K562 (cell line): ENCODE results near the gene PPY. TPM values are rescaled to one million over a fixed set of nuclear protein-coding genes. Genes with fewer than 3 reads are reported as not detected.
A peak's percentile ranks its signal among the peaks of the same experiment; 100 is the strongest.

Experiments
- ARNT ChIP-seq, 2 experiments: fragments of 450-650 bp; IDR thresholded peaks; 2 replicates each; pipeline ENCODE4 v1.6.1; 2016; ENCODE audit warnings: mild to moderate bottlenecking in 1 of 2
- BDP1 ChIP-seq: IDR thresholded peaks from 3 replicates; pipeline ENCODE4 v1.6.1; 2011; ENCODE audit not compliant: insufficient read length, insufficient read depth
- EGR1 ChIP-seq: fragments of 450-650 bp; conservative IDR thresholded peaks from 2 replicates; pipeline ENCODE4 v1.6.1; 2017; ENCODE audit warnings: mild to moderate bottlenecking
- ETV1 ChIP-seq: fragments of 450-650 bp; conservative IDR thresholded peaks from 2 replicates; pipeline ENCODE4 v1.6.1; 2016; ENCODE audit warnings: missing genetic modification characterization, control low read depth, low read depth, missing compliant biosample characterization
- GATAD2A ChIP-seq: fragments of 450-650 bp; IDR thresholded peaks from 2 replicates; pipeline ENCODE4 v1.6.1; 2017
- KDM1A ChIP-seq, 2 experiments: fragments of 450-650 bp; IDR thresholded peaks; 2 replicates each; pipeline ENCODE4 v1.6.1; 2016; ENCODE audit warnings: mild to moderate bottlenecking in 2 of 2
- MED1 ChIP-seq: sonication (generic); formaldehyde crosslinking; IDR thresholded peaks from 2 replicates; pipeline ENCODE4 v1.8.1; 2023; ENCODE audit warnings: missing genetic modification reagents, borderline replicate concordance
- PHTF2 ChIP-seq: fragments of 250-450 bp; sonication (Bioruptor Pico); IDR thresholded peaks from 2 replicates; pipeline ENCODE4 v1.5.0; 2021; ENCODE audit warnings: mild to moderate bottlenecking
- ZNF408 ChIP-seq: fragments of 250-450 bp; sonication (Bioruptor Pico); IDR thresholded peaks from 2 replicates; pipeline ENCODE4 v1.4.0; 2020; ENCODE audit warnings: low read depth, mild to moderate bottlenecking, moderate library complexity
- ZNF668 ChIP-seq: fragments of 250-450 bp; sonication (Bioruptor Pico); IDR thresholded peaks from 2 replicates; pipeline ENCODE4 v1.8.0; 2022; ENCODE audit warnings: mild to moderate bottlenecking, inconsistent platforms
- polyA plus RNA-seq, 8 experiments: library from polyadenylated mRNA; depleted of rRNA in 4 of 8; stranded (reverse) in 5 of 8; unstranded in 3 of 8; fragments of >200 nt; fragmentation: Nextera tagmentation in 2 of 8; fragmentation: Illumina TruSeq in 1 of 8; extraction: Ambion mirVana in 2 of 8; extraction: Trizol in 1 of 8; gene quantifications; 2 replicates each; pipeline versions ENCODE4 v1.2.1 to v1.2.3, GENCODE V29; 2011 to 2014; ENCODE audit warnings: inconsistent platforms in 1 of 8, missing spikeins in 1 of 8
- total RNA-seq, 7 experiments: library from RNA; depleted of rRNA in 6 of 7; stranded (reverse); fragments of >200 nt in 6 of 7; fragmentation: Illumina TruSeq in 2 of 7; extraction: Trizol in 2 of 7; gene quantifications; 2 replicates each; pipeline versions ENCODE4 v1.2.1 to v1.2.3, GENCODE V29; 2011 to 2021; ENCODE audit warnings: low replicate concordance in 1 of 7
- TF ChIP-seq, protein P1 (sequence below): sonication (generic); formaldehyde crosslinking; IDR thresholded peaks from 2 replicates; pipeline ENCODE4 v1.8.0; 2022; ENCODE audit warnings: missing genetic modification reagents, mild to moderate bottlenecking, moderate library complexity, borderline replicate concordance
- TF ChIP-seq, protein P2 (sequence below), 2 experiments: IDR thresholded peaks; 2 replicates each; pipeline ENCODE4 v1.6.1; 2011; ENCODE audit warnings: borderline replicate concordance in 1 of 2, control low read depth in 1 of 2, low read depth in 1 of 2, low read length in 1 of 2, mild to moderate bottlenecking in 1 of 2, mixed read lengths in 1 of 2, moderate library complexity in 1 of 2; ENCODE audit not compliant: insufficient read depth in 1 of 2, insufficient read length in 1 of 2, poor library complexity in 1 of 2, severe bottlenecking in 1 of 2; ENCODE audit errors: extremely low read depth in 1 of 2
- TF ChIP-seq, protein P3 (sequence below), 2 experiments: fragments of 200-800 bp in 1 of 2; sonication (Bioruptor generic) in 1 of 2; sonication (generic) in 1 of 2; formaldehyde crosslinking in 1 of 2; IDR thresholded peaks in 1 of 2; conservative IDR thresholded peaks in 1 of 2; 2 replicates each; pipeline versions ENCODE4 v1.5.0 to v1.6.1; 2016 to 2020; ENCODE audit warnings: missing compliant biosample characterization in 1 of 2, missing genetic modification characterization in 1 of 2, missing genetic modification reagents in 1 of 2
- TF ChIP-seq, protein P4 (sequence below): fragments of 450-650 bp; IDR thresholded peaks from 2 replicates; pipeline ENCODE4 v1.6.1; 2014; ENCODE audit warnings: low read depth, mild to moderate bottlenecking, moderate library complexity, borderline replicate concordance
- TF ChIP-seq, protein P5 (sequence below): sonication (generic); formaldehyde crosslinking; IDR thresholded peaks from 2 replicates; pipeline ENCODE4 v1.8.1; 2023; ENCODE audit warnings: mild to moderate bottlenecking, missing genetic modification reagents, moderate library complexity
- TF ChIP-seq, protein P6 (sequence below): sonication (generic); formaldehyde crosslinking; IDR thresholded peaks from 2 replicates; pipeline ENCODE4 v1.8.0; 2022; ENCODE audit warnings: mild to moderate bottlenecking, missing genetic modification reagents

Gene PPY
- total and polyA plus RNA-seq, 9 of the 15 experiments (the other 6 are each of a cell fraction or from before 2014, with no cell fraction given) = not detected

DNA sequence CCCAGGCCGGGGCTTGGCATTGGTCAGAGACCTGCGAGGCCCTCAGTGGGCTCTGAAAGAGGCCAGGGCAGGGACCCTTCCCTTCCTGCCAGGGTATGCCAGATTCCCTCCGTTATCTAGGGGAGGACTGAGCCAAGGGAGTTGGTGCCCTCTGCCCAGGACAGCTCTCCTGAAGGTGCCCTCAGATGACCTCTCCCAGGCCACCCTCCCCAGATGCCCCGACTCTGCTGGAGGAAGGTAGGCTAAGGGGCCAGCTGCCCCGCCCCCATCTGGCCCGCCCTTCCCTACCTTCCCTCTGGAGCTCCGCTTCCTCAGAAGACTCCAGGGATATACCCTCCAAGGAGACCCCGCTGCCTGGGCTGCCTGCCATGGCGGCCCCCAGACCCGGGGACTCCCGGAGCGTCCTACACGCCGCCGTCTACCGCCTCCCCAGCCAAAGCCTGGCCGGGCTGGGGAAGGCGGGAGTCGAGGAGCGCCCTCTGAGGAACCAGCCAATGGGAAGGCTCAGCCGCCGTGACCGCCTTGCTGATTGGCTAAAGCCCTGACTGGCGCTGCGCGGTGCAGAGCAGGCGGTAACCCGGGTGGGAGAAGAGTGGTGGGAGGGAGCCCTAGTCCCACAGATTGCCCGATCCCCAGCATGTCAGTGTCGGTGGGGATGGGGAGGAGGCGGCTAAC lies 42.0 kb downstream of the PPY start (continued):
- TF ChIP-seq, protein P1, sequence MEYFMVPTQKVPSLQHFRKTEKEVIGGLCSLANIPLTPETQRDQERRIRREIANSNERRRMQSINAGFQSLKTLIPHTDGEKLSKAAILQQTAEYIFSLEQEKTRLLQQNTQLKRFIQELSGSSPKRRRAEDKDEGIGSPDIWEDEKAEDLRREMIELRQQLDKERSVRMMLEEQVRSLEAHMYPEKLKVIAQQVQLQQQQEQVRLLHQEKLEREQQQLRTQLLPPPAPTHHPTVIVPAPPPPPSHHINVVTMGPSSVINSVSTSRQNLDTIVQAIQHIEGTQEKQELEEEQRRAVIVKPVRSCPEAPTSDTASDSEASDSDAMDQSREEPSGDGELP (CRISPR knock-in tag) = peak; percentile 43; the same call in 1 of the 2 replicates
- TF ChIP-seq, protein P2, sequence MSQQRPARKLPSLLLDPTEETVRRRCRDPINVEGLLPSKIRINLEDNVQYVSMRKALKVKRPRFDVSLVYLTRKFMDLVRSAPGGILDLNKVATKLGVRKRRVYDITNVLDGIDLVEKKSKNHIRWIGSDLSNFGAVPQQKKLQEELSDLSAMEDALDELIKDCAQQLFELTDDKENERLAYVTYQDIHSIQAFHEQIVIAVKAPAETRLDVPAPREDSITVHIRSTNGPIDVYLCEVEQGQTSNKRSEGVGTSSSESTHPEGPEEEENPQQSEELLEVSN (IDR thresholded peaks at IDR 0.05; ENCODE audit: borderline replicate concordance in 1 of 2, extremely low read depth in 1 of 2, insufficient read depth in 1 of 2, insufficient read length in 1 of 2, low read depth in 1 of 2, low read length in 1 of 2, poor library complexity in 1 of 2, severe bottlenecking in 1 of 2) = peak; percentile 84 to 94
- TF ChIP-seq, protein P3, sequence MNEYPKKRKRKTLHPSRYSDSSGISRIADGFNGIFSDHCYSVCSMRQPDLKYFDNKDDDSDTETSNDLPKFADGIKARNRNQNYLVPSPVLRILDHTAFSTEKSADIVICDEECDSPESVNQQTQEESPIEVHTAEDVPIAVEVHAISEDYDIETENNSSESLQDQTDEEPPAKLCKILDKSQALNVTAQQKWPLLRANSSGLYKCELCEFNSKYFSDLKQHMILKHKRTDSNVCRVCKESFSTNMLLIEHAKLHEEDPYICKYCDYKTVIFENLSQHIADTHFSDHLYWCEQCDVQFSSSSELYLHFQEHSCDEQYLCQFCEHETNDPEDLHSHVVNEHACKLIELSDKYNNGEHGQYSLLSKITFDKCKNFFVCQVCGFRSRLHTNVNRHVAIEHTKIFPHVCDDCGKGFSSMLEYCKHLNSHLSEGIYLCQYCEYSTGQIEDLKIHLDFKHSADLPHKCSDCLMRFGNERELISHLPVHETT (CRISPR knock-in tag; conservative IDR thresholded peaks at IDR 0.05 in 1 of 2, IDR thresholded peaks at IDR 0.05 in 1 of 2) = no peak
- no peak for TF ChIP-seq ZNF668 (CRISPR knock-in tag)
- TF ChIP-seq KDM1A (IDR thresholded peaks at IDR 0.05) = no peak
- no peak for TF ChIP-seq MED1 (CRISPR knock-in tag)
- TF ChIP-seq PHTF2 (CRISPR knock-in tag) = no peak
- TF ChIP-seq, protein P4, sequence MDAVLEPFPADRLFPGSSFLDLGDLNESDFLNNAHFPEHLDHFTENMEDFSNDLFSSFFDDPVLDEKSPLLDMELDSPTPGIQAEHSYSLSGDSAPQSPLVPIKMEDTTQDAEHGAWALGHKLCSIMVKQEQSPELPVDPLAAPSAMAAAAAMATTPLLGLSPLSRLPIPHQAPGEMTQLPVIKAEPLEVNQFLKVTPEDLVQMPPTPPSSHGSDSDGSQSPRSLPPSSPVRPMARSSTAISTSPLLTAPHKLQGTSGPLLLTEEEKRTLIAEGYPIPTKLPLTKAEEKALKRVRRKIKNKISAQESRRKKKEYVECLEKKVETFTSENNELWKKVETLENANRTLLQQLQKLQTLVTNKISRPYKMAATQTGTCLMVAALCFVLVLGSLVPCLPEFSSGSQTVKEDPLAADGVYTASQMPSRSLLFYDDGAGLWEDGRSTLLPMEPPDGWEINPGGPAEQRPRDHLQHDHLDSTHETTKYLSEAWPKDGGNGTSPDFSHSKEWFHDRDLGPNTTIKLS = no peak
- TF ChIP-seq EGR1 = no peak
- no peak for TF ChIP-seq ZNF408
- TF ChIP-seq BDP1 = no peak
- TF ChIP-seq, protein P5, sequence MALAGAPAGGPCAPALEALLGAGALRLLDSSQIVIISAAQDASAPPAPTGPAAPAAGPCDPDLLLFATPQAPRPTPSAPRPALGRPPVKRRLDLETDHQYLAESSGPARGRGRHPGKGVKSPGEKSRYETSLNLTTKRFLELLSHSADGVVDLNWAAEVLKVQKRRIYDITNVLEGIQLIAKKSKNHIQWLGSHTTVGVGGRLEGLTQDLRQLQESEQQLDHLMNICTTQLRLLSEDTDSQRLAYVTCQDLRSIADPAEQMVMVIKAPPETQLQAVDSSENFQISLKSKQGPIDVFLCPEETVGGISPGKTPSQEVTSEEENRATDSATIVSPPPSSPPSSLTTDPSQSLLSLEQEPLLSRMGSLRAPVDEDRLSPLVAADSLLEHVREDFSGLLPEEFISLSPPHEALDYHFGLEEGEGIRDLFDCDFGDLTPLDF (CRISPR knock-in tag) = no peak
- TF ChIP-seq, protein P6, sequence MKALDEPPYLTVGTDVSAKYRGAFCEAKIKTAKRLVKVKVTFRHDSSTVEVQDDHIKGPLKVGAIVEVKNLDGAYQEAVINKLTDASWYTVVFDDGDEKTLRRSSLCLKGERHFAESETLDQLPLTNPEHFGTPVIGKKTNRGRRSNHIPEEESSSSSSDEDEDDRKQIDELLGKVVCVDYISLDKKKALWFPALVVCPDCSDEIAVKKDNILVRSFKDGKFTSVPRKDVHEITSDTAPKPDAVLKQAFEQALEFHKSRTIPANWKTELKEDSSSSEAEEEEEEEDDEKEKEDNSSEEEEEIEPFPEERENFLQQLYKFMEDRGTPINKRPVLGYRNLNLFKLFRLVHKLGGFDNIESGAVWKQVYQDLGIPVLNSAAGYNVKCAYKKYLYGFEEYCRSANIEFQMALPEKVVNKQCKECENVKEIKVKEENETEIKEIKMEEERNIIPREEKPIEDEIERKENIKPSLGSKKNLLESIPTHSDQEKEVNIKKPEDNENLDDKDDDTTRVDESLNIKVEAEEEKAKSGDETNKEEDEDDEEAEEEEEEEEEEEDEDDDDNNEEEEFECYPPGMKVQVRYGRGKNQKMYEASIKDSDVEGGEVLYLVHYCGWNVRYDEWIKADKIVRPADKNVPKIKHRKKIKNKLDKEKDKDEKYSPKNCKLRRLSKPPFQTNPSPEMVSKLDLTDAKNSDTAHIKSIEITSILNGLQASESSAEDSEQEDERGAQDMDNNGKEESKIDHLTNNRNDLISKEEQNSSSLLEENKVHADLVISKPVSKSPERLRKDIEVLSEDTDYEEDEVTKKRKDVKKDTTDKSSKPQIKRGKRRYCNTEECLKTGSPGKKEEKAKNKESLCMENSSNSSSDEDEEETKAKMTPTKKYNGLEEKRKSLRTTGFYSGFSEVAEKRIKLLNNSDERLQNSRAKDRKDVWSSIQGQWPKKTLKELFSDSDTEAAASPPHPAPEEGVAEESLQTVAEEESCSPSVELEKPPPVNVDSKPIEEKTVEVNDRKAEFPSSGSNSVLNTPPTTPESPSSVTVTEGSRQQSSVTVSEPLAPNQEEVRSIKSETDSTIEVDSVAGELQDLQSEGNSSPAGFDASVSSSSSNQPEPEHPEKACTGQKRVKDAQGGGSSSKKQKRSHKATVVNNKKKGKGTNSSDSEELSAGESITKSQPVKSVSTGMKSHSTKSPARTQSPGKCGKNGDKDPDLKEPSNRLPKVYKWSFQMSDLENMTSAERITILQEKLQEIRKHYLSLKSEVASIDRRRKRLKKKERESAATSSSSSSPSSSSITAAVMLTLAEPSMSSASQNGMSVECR (CRISPR knock-in tag) = no peak
- TF ChIP-seq ETV1 (tag) = no peak
- no peak for TF ChIP-seq GATAD2A
- TF ChIP-seq ARNT (IDR thresholded peaks at IDR 0.05) = no peak
